ENCODE results near the gene PHKA2. TPM values are rescaled to one million over a fixed set of nuclear protein-coding genes. Genes with fewer than 3 reads are reported as not detected.

Gene PHKA2, protein sequence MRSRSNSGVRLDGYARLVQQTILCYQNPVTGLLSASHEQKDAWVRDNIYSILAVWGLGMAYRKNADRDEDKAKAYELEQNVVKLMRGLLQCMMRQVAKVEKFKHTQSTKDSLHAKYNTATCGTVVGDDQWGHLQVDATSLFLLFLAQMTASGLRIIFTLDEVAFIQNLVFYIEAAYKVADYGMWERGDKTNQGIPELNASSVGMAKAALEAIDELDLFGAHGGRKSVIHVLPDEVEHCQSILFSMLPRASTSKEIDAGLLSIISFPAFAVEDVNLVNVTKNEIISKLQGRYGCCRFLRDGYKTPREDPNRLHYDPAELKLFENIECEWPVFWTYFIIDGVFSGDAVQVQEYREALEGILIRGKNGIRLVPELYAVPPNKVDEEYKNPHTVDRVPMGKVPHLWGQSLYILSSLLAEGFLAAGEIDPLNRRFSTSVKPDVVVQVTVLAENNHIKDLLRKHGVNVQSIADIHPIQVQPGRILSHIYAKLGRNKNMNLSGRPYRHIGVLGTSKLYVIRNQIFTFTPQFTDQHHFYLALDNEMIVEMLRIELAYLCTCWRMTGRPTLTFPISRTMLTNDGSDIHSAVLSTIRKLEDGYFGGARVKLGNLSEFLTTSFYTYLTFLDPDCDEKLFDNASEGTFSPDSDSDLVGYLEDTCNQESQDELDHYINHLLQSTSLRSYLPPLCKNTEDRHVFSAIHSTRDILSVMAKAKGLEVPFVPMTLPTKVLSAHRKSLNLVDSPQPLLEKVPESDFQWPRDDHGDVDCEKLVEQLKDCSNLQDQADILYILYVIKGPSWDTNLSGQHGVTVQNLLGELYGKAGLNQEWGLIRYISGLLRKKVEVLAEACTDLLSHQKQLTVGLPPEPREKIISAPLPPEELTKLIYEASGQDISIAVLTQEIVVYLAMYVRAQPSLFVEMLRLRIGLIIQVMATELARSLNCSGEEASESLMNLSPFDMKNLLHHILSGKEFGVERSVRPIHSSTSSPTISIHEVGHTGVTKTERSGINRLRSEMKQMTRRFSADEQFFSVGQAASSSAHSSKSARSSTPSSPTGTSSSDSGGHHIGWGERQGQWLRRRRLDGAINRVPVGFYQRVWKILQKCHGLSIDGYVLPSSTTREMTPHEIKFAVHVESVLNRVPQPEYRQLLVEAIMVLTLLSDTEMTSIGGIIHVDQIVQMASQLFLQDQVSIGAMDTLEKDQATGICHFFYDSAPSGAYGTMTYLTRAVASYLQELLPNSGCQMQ
- total RNA-seq = 10.9 and 16.3 TPM in 2 replicates

DNA sequence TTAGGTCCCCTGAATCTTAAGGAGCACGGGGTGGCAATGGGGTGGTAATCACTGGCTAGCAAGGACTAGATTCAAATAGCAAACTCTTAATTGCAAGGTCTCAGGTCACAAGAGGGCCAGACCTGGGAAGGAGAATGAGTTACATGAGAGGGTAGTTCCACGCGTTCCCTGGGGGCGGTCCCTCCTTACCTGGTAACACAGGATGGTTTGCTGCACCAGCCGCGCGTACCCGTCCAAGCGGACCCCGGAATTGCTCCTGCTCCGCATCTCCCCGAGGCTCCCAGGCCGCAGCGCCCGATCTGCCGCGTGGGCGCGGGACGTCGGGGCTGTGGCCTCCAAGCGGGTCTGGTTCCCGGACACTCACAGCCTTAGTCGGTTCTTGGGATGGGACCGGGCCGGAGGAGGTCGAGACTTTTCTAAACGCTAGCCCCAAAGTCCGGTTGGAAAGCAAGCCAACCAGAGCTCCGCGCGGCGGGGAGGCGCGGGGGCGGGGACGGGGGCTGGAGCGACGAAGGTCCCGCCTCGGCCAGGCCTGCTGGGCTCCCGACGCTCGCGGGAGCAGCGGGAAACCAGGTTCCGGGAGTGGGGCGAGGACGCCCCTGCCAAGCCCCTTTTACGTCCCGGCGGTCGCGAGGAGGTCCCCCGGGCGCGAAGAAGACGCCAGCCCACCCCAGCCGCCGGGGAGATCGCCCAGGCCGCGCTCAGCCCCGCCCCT, at the start of gene PHKA2:
TSS of gene PHKA2 (minus strand) at position 449 of the 715 bp plus-strand sequence. CDS start at position 267, 182 bp downstream.

Other genes with a start within 250 kb of the PHKA2 start
- under 0.01 and 0.32 TPM in 2 replicates for gene ADGRG2, start 138.4 kb upstream of the PHKA2 start, total RNA-seq